A673 (cell line): ENCODE measurements around the gene PLET1. TPM values are rescaled to one million over a fixed set of nuclear protein-coding genes. Genes with fewer than 3 reads are reported as not detected.

Experiments
- BruUV-seq: library from RNA; stranded (reverse); fragments of 400-500 nt; replicated peaks from 2 replicates; lab custom pipeline; 2021; lab: Mats Ljungman, UMichigan
- CTCF ChIA-PET: fragments of 300-600 bp; sonication (Branson Sonifier 250); formaldehyde crosslinking; loops from one replicate; lab custom pipeline; 2022; ENCODE audit warnings: antibody characterized with exemption; lab: Charles Lee
- POLR2A ChIA-PET: fragments of 300-600 bp; sonication (Branson Sonifier 250); formaldehyde crosslinking; loops from one replicate; lab custom pipeline; 2022; ENCODE audit warnings: antibody characterized with exemption; ENCODE audit not compliant: low non-redundant PET; lab: Charles Lee
- DNase-seq: peaks from one replicate; pipeline ENCODE4 v3.0.0-alpha.2; 2015; ENCODE audit warnings: low spot score
- H3K27ac ChIP-seq: fragments of 200-600 bp; sonication (generic); 2 replicates; pipeline ENCODE4 v1.5.1; 2016; ENCODE audit warnings: mixed run types, low read depth, mild to moderate bottlenecking, mixed read lengths, antibody characterized with exemption, low read length; ENCODE audit not compliant: poor library complexity, severe bottlenecking
- H3K27me3 ChIP-seq: fragments of 200-600 bp; sonication (generic); replicated peaks from 2 replicates; pipeline ENCODE4 v1.6.1; 2017; ENCODE audit warnings: mixed run types, low read depth, mild to moderate bottlenecking, mixed read lengths, antibody characterized with exemption, low read length; ENCODE audit not compliant: insufficient read depth, poor library complexity
- H3K36me3 ChIP-seq: fragments of 200-600 bp; sonication (generic); 2 replicates; pipeline ENCODE4 v1.6.1; 2016; ENCODE audit warnings: mixed run types, mild to moderate bottlenecking, mixed read lengths, antibody characterized with exemption, low read length; ENCODE audit not compliant: insufficient read depth, poor library complexity, severe bottlenecking
- H3K4me1 ChIP-seq: fragments of 200-600 bp; sonication (generic); 2 replicates; pipeline ENCODE4 v1.6.1; 2017; ENCODE audit warnings: mixed run types, mild to moderate bottlenecking, mixed read lengths, antibody characterized with exemption, low read length; ENCODE audit not compliant: insufficient read depth, poor library complexity, severe bottlenecking
- H3K4me3 ChIP-seq: fragments of 200-600 bp; sonication (generic); 2 replicates; pipeline ENCODE4 v1.5.1; 2016; ENCODE audit warnings: low read depth, mixed run types, mild to moderate bottlenecking, mixed read lengths, low read length; ENCODE audit not compliant: poor library complexity, severe bottlenecking
- H3K9me3 ChIP-seq: fragments of 200-600 bp; sonication (generic); 2 replicates; pipeline ENCODE4 v1.6.1; 2016; ENCODE audit warnings: mixed run types, low read depth, mild to moderate bottlenecking, mixed read lengths, antibody characterized with exemption, low read length; ENCODE audit not compliant: poor library complexity, severe bottlenecking
- CTCF ChIP-seq: fragments of 300-800, 200-600 bp; sonication (generic); conservative IDR thresholded peaks from 2 replicates; pipeline ENCODE4 v1.5.1; 2017; ENCODE audit warnings: low read depth, mild to moderate bottlenecking, antibody characterized with exemption, low read length, moderate library complexity, mixed read lengths
- EZH2 ChIP-seq: fragments of 200-600 bp; sonication (generic); IDR thresholded peaks from 2 replicates; pipeline ENCODE4 v1.6.1; 2017; ENCODE audit warnings: borderline replicate concordance, low read depth, mild to moderate bottlenecking, mixed read lengths, antibody characterized with exemption, low read length; ENCODE audit not compliant: poor library complexity, severe bottlenecking
- intact Hi-C: fragments of 100-400 bp; cut with micrococcal nuclease; formaldehyde crosslinking; loops from one replicate; pipeline ENCODE4 v1.10.0; 2022; ENCODE audit not compliant: unreplicated experiment
- total RNA-seq: library from RNA; stranded (reverse); gene quantifications from 2 replicates; pipeline ENCODE4 v1.2.3, GENCODE V29; 2021

The PLET1 gene
- total RNA-seq, 1 experiment from 2014 or later, result not detected

- H3K27ac ChIP-seq, result no peak overlapping the region
- H3K36me3 ChIP-seq, result peaks cover 13% of the 10 kb centered on the region
- intact Hi-C loops, result no loop called here
- H3K4me1 ChIP-seq, result peaks cover 25% of the 10 kb centered on the region
- H3K27me3 ChIP-seq, result no peaks in the 10 kb centered on the region
- ChIA-PET CTCF (no interaction called here), POLR2A (no interaction called here)
- H3K9me3 ChIP-seq, result no peaks in the 10 kb centered on the region
- TF ChIP-seq CTCF (no peak), EZH2 (no peak)
- no peak overlapping the region for H3K4me3 ChIP-seq
- DNase-seq, result no peak
- BruUV-seq, result no TSS peak
Observed at GRCh38 chr11:112307616-112308015, 47.0 kb upstream of the PLET1 start.

GRCh38 chr11:112306230-112306629 is 45.6 kb upstream of the PLET1 start:
- Histone ChIP-seq H3K27me3 (no peaks in the 10 kb centered on the region), H3K36me3 (peaks cover 13% of the 10 kb centered on the region), H3K4me1 (peaks cover 39% of the 10 kb centered on the region), H3K9me3 (no peaks in the 10 kb centered on the region), H3K27ac (no peak overlapping the region), H3K4me3 (no peak overlapping the region)
- DNase-seq, result peak; percentile 51
- ChIA-PET CTCF (no interaction called here), POLR2A (no interaction called here)
- no TSS peak for BruUV-seq
- intact Hi-C loops, result no loop called here
- TF ChIP-seq CTCF (no peak), EZH2 (no peak)

- Histone ChIP-seq H3K27me3 (no peaks in the 10 kb centered on the region), H3K4me1 (peaks cover 51% of the 10 kb centered on the region), H3K9me3 (no peaks in the 10 kb centered on the region), H3K27ac (peak overlapping the region; percentile 38), H3K36me3 (peaks cover 13% of the 10 kb centered on the region), H3K4me3 (no peak overlapping the region)
- intact Hi-C loops, result no loop called here
- DNase-seq, result no peak
- TF ChIP-seq CTCF (no peak), EZH2 (no peak)
- ChIA-PET CTCF (no interaction called here), POLR2A (no interaction called here)
- no TSS peak for BruUV-seq
Observed at GRCh38 chr11:112304914-112305313, 44.3 kb upstream of the PLET1 start.
